ENCODE measurements around the gene CXCR6.
"Not testable (repeated sequence)": the region's sequence is repeated elsewhere in the genome, so short reads cannot be mapped to it uniquely, and the experiment has no call there.

CXCR6 gene

DNA sequence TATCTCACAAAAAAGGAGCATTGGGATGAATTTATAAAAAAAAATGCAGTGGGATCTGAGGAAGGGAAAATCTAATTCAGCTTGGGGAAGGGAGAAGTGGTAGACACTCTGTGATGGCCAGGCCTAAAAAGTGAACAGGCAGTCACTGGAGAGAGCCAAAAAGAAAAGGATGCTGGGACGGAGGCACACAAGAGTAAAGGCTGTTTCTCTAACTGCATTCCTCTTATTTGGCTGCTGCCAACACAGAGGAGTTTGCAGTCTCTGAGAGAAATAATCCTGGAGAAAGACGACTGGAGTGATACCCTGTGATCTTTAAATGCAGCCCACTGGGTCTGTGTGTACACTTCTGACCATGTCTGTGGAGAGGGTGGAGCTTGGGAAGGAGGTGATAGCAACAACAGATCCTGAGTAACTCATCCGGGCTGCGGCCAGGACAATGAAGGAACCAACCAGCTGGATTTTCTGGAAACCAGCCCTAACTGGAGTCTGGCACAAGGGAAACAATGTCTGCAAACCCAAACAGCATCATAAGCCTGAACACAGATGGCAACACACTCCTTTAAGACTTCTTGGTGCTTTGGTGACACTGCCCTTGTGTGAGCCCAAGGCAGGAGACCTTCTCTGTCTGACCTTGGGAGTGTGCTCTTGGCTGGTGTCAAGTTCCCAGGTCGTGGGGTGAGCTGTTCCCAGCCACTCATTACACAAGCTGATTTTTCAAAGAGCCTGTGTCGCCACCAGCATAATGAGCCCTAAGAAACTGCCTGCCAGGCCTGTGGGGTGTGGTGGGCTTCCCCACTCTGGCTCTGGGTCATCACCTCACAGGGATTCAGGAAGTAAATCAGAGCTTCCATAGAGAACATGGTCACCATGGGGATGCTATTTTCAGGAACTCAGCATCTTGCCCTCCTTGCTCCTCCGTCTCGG lies 44.4 kb downstream of the CXCR6 start:
- no peak for FAIRE-seq
- DNase-seq (ENCODE audit: low spot score) = no peak

DNA sequence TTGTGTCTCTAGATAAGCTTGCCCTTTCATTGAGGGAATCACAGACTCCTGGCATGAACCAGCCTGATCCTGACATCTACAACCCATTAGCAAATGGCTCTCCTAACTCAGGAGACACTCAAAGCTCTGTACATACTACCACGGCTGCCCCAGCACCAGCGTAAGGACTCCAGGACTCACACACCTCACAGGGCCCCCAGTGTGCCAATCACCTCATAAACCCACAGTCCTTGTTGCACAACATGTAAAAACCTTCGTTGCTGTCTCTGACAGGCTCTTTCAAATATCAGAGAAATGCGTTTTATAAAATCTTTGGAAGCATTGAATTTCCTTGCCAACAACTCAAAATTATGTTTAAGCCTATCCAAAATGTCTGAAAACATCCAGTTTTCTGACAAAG lies 45.1 kb downstream of the CXCR6 start:
- FAIRE-seq (no peak), DNase-seq (ENCODE audit: low spot score) (no peak)

DNA sequence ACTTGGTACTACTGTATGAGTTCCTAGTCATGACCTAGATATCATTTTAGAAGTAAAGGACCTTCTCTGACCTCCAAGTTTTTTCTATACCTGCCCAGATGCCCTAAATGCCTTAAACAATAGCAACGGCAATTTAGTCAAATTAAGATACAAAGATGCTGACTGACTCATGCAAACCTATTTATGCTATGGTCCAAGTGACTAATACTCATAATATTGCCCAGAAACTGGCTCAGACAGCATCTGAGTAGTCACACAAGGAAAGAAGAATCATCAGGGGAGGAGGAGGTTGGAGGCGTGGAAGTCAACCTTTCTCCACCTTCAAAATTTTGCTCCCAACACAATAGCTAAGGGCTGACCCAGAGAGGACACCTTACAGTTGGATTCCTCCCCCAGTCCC lies 45.5 kb downstream of the CXCR6 start:
- FAIRE-seq = no peak
- peak; percentile 6 for DNase-seq (ENCODE audit: low spot score)

DNA sequence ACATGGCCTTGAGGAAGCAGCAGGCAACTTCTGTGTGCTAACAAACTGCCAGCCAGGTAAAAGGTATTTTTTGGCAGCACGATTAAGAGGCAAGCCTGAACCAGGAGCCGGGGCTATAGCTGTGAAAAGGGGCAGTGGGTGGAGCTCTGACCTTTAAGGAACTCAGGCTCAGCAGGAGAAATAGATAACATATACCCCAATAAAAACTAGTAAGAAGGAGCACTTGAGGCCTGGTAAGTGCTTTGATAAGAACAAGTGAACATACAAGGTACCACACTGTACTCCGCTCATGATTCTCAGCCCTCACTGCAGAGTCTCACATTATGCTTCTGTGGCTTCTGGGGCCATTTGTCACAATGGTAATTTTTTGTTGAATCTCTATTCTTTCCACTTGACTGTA lies 46.9 kb downstream of the CXCR6 start:
- FAIRE-seq (no peak), DNase-seq (ENCODE audit: low spot score) (no peak)

DNA sequence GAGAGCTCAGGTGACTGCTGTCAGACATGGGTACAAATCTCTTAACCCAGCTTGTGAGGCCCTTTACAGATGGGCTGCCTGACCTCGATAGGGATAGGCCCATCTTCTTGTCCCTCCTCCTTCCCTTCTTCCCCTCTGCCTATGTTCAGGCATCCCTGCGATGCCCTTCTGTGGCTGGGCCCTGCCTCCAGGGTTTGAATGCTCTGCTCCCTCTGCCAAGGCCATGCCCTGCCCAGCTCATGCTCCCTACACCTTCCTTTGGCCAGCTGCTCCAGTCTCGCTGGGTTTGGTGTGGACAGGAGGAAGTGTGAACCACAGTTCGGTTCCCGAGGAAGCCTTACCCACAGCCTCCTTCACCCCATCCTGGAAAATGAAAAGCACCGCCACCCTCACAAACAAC lies 48.1 kb downstream of the CXCR6 start:
- FAIRE-seq (no peak), DNase-seq (ENCODE audit: low spot score) (no peak)

DNA sequence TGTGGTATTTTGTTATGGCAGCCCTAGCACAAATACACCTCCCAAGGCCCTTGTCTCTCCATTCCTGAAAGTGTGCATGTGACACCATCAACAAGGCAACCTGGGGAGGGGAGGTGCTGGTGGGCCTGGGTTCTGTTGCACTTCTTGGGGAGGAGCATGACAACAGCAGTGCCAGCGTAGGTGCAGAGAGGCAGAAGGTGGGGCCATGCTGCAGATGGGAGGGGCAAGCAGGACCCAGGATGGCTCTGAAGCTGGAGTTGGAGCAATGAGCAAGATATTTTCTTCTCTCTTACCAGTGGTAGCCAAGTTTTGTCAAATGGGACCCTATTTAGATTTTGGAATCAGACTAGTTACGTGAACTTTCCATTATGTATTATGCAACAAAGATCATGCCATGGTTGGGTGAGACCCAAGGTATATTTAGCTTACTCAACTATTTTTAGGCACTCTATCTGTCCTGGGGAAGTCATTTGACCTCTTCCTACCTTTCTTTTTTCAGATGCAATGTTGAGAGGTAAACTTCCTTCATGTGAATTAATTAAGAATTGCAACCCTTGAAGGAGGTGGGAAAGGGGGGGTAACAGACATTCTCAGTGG lies 49.0 kb downstream of the CXCR6 start:
- no peak for FAIRE-seq
- DNase-seq (ENCODE audit: low spot score) = no peak

DNA sequence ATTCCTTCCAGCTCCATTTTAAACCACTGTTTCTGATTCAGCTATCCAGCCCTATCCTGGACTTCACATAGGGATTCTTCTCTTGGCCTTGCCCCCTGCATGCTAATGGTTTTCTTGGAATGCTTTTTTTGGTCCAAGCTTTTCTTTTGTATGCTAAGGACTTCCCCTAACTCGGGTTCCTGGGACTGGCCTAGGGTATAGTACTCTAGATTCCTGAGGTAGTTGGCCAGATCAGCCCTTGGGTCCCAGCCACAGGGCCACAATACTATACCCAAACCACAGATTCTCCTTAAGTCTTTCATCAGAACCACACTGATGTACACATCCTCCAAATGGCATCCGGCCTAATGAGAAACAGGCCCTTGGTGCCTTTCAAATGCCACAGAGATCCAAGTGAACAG lies 49.6 kb downstream of the CXCR6 start:
- DNase-seq (ENCODE audit: low spot score) (no peak), FAIRE-seq (no peak)

DNA sequence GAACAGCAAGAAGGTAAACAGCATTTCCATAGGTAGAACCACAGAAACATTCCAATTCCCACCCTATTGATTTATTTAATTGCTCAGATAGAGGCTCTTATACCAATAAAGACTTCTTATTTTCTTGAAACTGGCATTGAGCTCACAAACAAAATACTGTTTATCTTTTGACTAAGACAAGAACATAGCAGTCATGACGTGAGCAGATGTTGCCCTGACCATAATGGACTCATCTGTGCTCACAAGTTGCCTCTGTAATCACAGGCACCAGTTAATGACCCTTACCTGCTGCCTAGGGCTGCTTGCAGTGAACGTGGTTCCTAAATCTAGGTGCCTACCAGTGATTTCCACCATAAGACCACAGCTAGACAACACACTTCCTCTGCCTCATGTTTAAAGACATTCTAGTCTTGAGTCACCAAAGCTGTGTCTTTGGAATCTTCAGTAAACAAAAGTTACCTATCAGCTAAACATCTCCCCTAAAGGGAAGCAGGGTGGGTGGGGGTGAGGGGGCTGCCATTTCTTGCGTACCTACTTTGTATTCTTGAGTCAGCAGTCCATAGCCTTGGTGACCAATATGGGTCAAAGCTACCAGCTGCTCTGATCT lies 50.3 kb downstream of the CXCR6 start:
- FAIRE-seq (no peak), DNase-seq (ENCODE audit: low spot score) (no peak)

DNA sequence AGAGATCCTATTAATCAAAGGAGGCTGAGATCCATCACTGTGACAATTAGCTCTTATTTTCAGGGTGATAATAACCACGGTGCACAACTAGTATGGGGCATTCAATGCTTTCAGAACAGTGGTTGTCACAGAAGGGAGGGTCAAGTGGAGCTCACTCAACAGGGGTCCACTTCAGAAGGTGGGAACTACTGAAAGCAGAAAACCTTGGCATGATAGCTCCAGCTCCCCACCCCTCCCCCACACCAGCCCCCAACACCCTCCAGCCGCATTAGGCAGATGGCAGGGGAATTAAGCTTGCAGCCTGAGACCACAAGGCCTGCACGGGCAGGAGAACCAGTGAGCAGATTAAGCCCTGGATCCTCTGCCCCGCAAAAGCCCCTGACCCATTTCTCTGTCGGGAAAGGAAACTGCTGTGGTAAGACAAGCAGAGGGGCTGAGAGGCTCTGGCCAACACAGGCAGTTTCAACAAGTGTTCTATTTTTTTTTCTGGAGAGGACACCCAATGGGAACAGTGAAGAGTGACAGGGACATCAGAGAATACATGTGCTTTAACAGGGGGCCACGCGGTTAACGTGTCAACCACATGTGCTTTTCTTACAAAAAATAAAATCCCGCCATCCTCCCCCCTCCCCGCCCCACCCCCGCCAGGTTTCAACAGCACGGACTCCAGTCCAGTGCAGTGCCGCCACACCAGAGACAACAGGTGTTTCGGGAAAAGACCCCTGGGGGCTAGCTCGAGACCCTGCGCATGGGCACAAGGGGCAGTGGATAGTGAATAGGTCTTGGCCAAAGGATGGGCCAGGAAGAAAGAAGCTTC lies 51.4 kb downstream of the CXCR6 start:
- DNase-seq (ENCODE audit: low spot score) (no peak), FAIRE-seq (no peak)

DNA sequence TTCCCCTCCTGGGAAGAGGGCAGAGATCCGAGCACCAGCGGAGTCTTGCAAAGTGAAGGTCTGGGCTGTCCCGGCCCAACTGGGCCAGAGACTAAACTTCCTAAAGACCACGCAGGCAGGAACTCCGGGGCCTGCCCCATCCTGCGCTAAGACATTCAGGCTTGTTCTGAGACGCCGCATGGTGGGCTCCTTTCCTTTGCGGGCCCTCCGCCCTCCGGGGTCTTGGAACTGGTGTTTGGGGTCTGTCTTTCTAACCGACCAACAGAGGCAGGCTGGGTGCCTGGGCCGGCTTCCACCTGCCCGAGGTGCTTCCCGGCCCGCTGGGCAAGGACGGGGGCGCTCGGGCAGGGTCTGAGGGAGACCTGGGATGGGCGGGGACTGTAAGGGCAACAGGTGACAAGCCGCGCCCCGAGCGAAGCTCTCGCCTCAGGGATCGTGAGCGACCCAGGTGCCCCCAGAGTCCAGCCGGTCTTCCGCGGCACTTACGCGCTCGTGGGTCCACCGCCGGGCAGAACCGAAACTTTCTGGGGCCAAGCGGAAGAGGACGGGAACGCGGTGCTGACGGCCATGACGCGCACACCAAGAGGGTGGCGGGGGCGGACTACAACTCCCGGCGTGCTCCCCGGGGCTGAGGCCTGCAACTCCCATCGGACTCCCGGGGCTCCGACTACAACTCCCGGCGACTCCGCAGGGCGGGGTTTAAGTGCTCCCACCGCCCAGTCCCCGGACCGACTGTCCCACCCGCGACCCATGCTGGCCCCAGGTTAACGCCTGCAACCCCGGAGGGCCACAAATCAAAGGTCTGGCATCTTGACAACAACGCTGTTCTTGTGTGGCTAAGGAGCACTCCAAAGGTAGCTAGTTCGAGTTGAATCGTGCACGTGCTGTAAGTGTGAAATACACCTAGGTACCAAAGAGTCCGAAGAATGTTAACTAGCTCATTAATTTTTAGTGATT lies 52.2 kb downstream of the CXCR6 start, which contains the start of gene FYCO1:
TSS of gene FYCO1 (minus strand) at position 589 of the 957 bp plus-strand sequence. CDS start 10,914 bp downstream, outside the sequence.
- FAIRE-seq = no peak
- DNase-seq (ENCODE audit: low spot score) = peak; percentile 65

DNA sequence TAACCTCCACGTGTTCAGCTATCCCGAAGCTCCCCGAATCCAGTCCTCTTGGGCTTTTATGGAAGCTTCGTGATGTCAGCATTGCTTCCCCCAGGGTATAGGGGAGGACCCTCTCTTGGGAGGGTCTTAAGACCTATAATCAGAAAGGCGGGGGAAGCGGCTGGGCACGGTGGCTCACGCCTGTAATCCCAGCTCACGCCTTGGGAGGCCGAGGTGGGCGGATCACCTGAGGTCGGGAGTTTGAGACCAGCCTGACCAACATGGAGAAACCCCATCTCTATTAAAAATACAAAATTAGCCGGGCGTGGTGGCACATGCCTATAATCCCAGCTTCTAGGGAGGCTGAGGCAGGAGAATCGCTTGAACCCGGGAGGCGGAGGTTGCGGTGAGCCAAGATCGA lies 54.2 kb downstream of the CXCR6 start:
- not testable (repeated sequence) for DNase-seq (ENCODE audit: low spot score); FAIRE-seq

DNA sequence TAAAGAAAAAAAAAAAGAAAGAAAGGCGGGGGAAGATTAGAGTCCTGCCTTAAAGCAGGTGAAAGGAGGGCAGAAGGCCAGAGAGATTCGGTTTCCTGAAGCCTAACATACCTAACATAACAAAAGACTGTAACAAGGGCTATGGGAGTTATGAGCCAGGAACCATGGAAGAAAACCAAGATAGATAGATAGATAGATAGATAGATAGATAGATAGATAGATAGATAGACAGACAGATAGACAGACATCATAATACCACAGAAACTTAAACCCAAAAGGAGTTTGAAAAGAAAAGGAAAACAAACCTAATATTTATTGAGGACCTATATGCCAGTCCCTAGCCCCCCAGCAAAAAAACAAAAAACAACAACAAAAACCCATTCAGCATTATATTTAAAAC lies 54.7 kb downstream of the CXCR6 start:
- no peak for FAIRE-seq
- DNase-seq (ENCODE audit: low spot score) = no peak
